A673 (cell line): ENCODE results near the gene NTNG2. TPM values are rescaled to one million over a fixed set of nuclear protein-coding genes. Genes with fewer than 3 reads are reported as not detected.

Source experiments
- BruUV-seq: library from RNA; stranded (reverse); fragments of 400-500 nt; replicated peaks from 2 replicates; lab custom pipeline; 2021; lab: Mats Ljungman, UMichigan
- CTCF ChIA-PET: fragments of 300-600 bp; sonication (Branson Sonifier 250); formaldehyde crosslinking; loops from one replicate; lab custom pipeline; 2022; ENCODE audit warnings: antibody characterized with exemption; lab: Charles Lee
- POLR2A ChIA-PET: fragments of 300-600 bp; sonication (Branson Sonifier 250); formaldehyde crosslinking; loops from one replicate; lab custom pipeline; 2022; ENCODE audit warnings: antibody characterized with exemption; ENCODE audit not compliant: low non-redundant PET; lab: Charles Lee
- DNase-seq: peaks from one replicate; pipeline ENCODE4 v3.0.0-alpha.2; 2015; ENCODE audit warnings: low spot score
- H3K27ac ChIP-seq: fragments of 200-600 bp; sonication (generic); 2 replicates; pipeline ENCODE4 v1.5.1; 2016; ENCODE audit warnings: mixed run types, low read depth, mild to moderate bottlenecking, mixed read lengths, antibody characterized with exemption, low read length; ENCODE audit not compliant: poor library complexity, severe bottlenecking
- H3K27me3 ChIP-seq: fragments of 200-600 bp; sonication (generic); replicated peaks from 2 replicates; pipeline ENCODE4 v1.6.1; 2017; ENCODE audit warnings: mixed run types, low read depth, mild to moderate bottlenecking, mixed read lengths, antibody characterized with exemption, low read length; ENCODE audit not compliant: insufficient read depth, poor library complexity
- H3K36me3 ChIP-seq: fragments of 200-600 bp; sonication (generic); 2 replicates; pipeline ENCODE4 v1.6.1; 2016; ENCODE audit warnings: mixed run types, mild to moderate bottlenecking, mixed read lengths, antibody characterized with exemption, low read length; ENCODE audit not compliant: insufficient read depth, poor library complexity, severe bottlenecking
- H3K4me1 ChIP-seq: fragments of 200-600 bp; sonication (generic); 2 replicates; pipeline ENCODE4 v1.6.1; 2017; ENCODE audit warnings: mixed run types, mild to moderate bottlenecking, mixed read lengths, antibody characterized with exemption, low read length; ENCODE audit not compliant: insufficient read depth, poor library complexity, severe bottlenecking
- H3K4me3 ChIP-seq: fragments of 200-600 bp; sonication (generic); 2 replicates; pipeline ENCODE4 v1.5.1; 2016; ENCODE audit warnings: low read depth, mixed run types, mild to moderate bottlenecking, mixed read lengths, low read length; ENCODE audit not compliant: poor library complexity, severe bottlenecking
- H3K9me3 ChIP-seq: fragments of 200-600 bp; sonication (generic); 2 replicates; pipeline ENCODE4 v1.6.1; 2016; ENCODE audit warnings: mixed run types, low read depth, mild to moderate bottlenecking, mixed read lengths, antibody characterized with exemption, low read length; ENCODE audit not compliant: poor library complexity, severe bottlenecking
- CTCF ChIP-seq: fragments of 300-800, 200-600 bp; sonication (generic); conservative IDR thresholded peaks from 2 replicates; pipeline ENCODE4 v1.5.1; 2017; ENCODE audit warnings: low read depth, mild to moderate bottlenecking, antibody characterized with exemption, low read length, moderate library complexity, mixed read lengths
- EZH2 ChIP-seq: fragments of 200-600 bp; sonication (generic); IDR thresholded peaks from 2 replicates; pipeline ENCODE4 v1.6.1; 2017; ENCODE audit warnings: borderline replicate concordance, low read depth, mild to moderate bottlenecking, mixed read lengths, antibody characterized with exemption, low read length; ENCODE audit not compliant: poor library complexity, severe bottlenecking
- intact Hi-C: fragments of 100-400 bp; cut with micrococcal nuclease; formaldehyde crosslinking; loops from one replicate; pipeline ENCODE4 v1.10.0; 2022; ENCODE audit not compliant: unreplicated experiment
- total RNA-seq: library from RNA; stranded (reverse); gene quantifications from 2 replicates; pipeline ENCODE4 v1.2.3, GENCODE V29; 2021

NTNG2 gene
- total RNA-seq, 1 experiment from 2014 or later = 1.5 TPM

GRCh38 chr9:132244582-132245455 is 83.0 kb downstream of the NTNG2 start:
- ChIA-PET CTCF (no interaction called here), POLR2A (no interaction called here)
- Histone ChIP-seq H3K36me3 (no peaks in the 10 kb centered on the region), H3K27ac (no peak overlapping the region), H3K27me3 (no peaks in the 10 kb centered on the region), H3K4me3 (no peak overlapping the region), H3K4me1 (peaks cover 34% of the 10 kb centered on the region), H3K9me3 (no peaks in the 10 kb centered on the region)
- no peak for DNase-seq
- no TSS peak for BruUV-seq
- intact Hi-C loops = no loop called here
- no peak for TF ChIP-seq CTCF
- TF ChIP-seq EZH2 = no peak

- Histone ChIP-seq H3K4me3 (no peak overlapping the region), H3K27me3 (no peaks in the 10 kb centered on the region), H3K36me3 (no peaks in the 10 kb centered on the region), H3K9me3 (no peaks in the 10 kb centered on the region), H3K27ac (no peak overlapping the region), H3K4me1 (peaks cover 29% of the 10 kb centered on the region)
- no peak for TF ChIP-seq EZH2
- BruUV-seq = no TSS peak
- no peak for DNase-seq
- ChIA-PET CTCF (interaction anchor here (0.7 kb wide), 1 partner anchor 9 kb away, joined by 3 read pairs; no protein-coding TSS in a partner anchor), POLR2A (interaction anchor here (0.6 kb wide), 1 partner anchor 467 kb away, joined by 9 read pairs; no protein-coding TSS in a partner anchor)
- intact Hi-C loops = no loop called here
Observed at GRCh38 chr9:132245465-132245864, 83.6 kb downstream of the NTNG2 start.

- Histone ChIP-seq H3K27me3 (no peaks in the 10 kb centered on the region), H3K36me3 (no peaks in the 10 kb centered on the region), H3K9me3 (no peaks in the 10 kb centered on the region), H3K27ac (no peak overlapping the region), H3K4me3 (no peak overlapping the region), H3K4me1 (peaks cover 21% of the 10 kb centered on the region)
- CTCF ChIA-PET = interaction anchor here (0.7 kb wide), 1 partner anchor 75 kb away, joined by 3 read pairs; no protein-coding TSS in a partner anchor
- intact Hi-C loops = no loop called here
- TF ChIP-seq CTCF = no peak
- no peak for TF ChIP-seq EZH2
- DNase-seq = no peak
- POLR2A ChIA-PET = no interaction called here
- BruUV-seq = no TSS peak
Observed at GRCh38 chr9:132247942-132248341, 86.1 kb downstream of the NTNG2 start.
